IPS-15b (cell line): Measurements from ENCODE around the gene EMD.

Source experiments
- H3K27me3 ChIP-seq: one replicate; pipeline ENCODE4 v1.6.1; 2013; ENCODE audit warnings: low read length; ENCODE audit not compliant: control insufficient read depth, insufficient read depth
- H3K36me3 ChIP-seq: one replicate; pipeline ENCODE4 v1.6.1; 2013; ENCODE audit warnings: low read length; ENCODE audit not compliant: control insufficient read depth, insufficient read depth
- H3K4me1 ChIP-seq: one replicate; pipeline ENCODE4 v1.6.1; 2013; ENCODE audit warnings: mild to moderate bottlenecking, low read length; ENCODE audit not compliant: control insufficient read depth, insufficient read depth
- H3K4me3 ChIP-seq: one replicate; pipeline ENCODE4 v1.5.1; 2013; ENCODE audit warnings: low read depth, low read length
- H3K9ac ChIP-seq: one replicate; pipeline ENCODE4 v1.6.1; 2013; ENCODE audit warnings: low read depth, mild to moderate bottlenecking, low read length
- H3K9me3 ChIP-seq: one replicate; pipeline ENCODE4 v1.6.1; 2013; ENCODE audit warnings: mild to moderate bottlenecking, low read length; ENCODE audit not compliant: control insufficient read depth, insufficient read depth

EMD gene

GRCh38 chrX:154401918-154402621 is 23.0 kb downstream of the EMD start:
- Histone ChIP-seq H3K9ac (no peak overlapping the region), H3K4me1 (peaks cover 2% of the 10 kb centered on the region), H3K9me3 (peaks cover 3% of the 10 kb centered on the region), H3K27me3 (no peaks in the 10 kb centered on the region), H3K4me3 (no peak overlapping the region), H3K36me3 (peaks cover 14% of the 10 kb centered on the region)

- H3K9ac ChIP-seq, result no peak overlapping the region
- H3K9me3 ChIP-seq, result peaks cover 3% of the 10 kb centered on the region
- H3K4me1 ChIP-seq, result peaks cover 2% of the 10 kb centered on the region
- no peaks in the 10 kb centered on the region for H3K27me3 ChIP-seq
- H3K4me3 ChIP-seq, result no peak overlapping the region
- H3K36me3 ChIP-seq, result peaks cover 14% of the 10 kb centered on the region
These were observed 23.6 kb downstream of the EMD start for GRCh38 chrX:154402622-154403127.

- peaks cover 3% of the 10 kb centered on the region for H3K9me3 ChIP-seq
- no peak overlapping the region for H3K9ac ChIP-seq
- no peaks in the 10 kb centered on the region for H3K27me3 ChIP-seq
- no peak overlapping the region for H3K4me3 ChIP-seq
- H3K4me1 ChIP-seq, result peaks cover 2% of the 10 kb centered on the region
- H3K36me3 ChIP-seq, result peaks cover 14% of the 10 kb centered on the region
These were observed 24.1 kb downstream of the EMD start for GRCh38 chrX:154403192-154403591.

GRCh38 chrX:154403858-154404257 is 24.8 kb downstream of the EMD start:
- peaks cover 5% of the 10 kb centered on the region for H3K9me3 ChIP-seq
- no peak overlapping the region for H3K4me3 ChIP-seq

GRCh38 chrX:154404625-154405192 is 25.6 kb downstream of the EMD start:
- Histone ChIP-seq H3K9me3 (peaks cover 7% of the 10 kb centered on the region), H3K27me3 (no peaks in the 10 kb centered on the region), H3K4me3 (no peak overlapping the region), H3K4me1 (no peaks in the 10 kb centered on the region), H3K9ac (no peak overlapping the region), H3K36me3 (peaks cover 4% of the 10 kb centered on the region)

More at GRCh38 chrX:154403858-154404257, 24.8 kb downstream of the EMD start:
- Histone ChIP-seq H3K27me3 (no peaks in the 10 kb centered on the region), H3K36me3 (peaks cover 13% of the 10 kb centered on the region), H3K9ac (no peak overlapping the region), H3K4me1 (peaks cover 2% of the 10 kb centered on the region)

DNA sequence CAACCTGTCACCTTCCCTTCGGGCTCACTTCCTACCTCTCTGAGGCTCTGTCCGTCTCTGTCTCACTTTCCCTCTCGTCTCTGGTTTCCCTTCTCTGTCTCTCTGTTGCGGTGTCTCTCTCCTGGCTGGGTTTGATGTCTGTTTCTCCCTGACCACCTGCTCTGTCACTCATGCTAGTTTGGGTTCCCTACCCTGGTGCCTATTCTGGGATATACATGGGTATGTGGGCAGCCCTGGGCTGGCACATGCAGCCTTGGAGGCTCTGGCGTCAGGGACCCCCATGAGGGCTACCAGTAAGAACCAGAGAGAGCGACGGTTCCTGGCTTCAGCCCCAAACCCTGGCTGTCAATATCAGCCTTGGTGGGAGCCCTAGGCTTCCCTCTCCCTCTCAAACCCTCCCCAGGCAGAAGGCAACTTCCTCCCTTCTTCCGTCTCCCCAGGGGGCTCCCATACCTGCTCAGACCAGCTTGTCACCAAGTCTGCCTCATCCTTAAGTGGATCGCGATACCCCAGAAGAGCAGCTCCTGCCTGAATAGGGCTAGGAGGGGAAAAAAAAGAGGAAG is 29.6 kb downstream of the EMD start:
- H3K9me3 ChIP-seq, result peaks cover 7% of the 10 kb centered on the region
- H3K36me3 ChIP-seq, result no peaks in the 10 kb centered on the region
- no peaks in the 10 kb centered on the region for H3K4me1 ChIP-seq
- no peak overlapping the region for H3K9ac ChIP-seq
- H3K4me3 ChIP-seq, result peak overlapping the region; percentile 50
- no peaks in the 10 kb centered on the region for H3K27me3 ChIP-seq

DNA sequence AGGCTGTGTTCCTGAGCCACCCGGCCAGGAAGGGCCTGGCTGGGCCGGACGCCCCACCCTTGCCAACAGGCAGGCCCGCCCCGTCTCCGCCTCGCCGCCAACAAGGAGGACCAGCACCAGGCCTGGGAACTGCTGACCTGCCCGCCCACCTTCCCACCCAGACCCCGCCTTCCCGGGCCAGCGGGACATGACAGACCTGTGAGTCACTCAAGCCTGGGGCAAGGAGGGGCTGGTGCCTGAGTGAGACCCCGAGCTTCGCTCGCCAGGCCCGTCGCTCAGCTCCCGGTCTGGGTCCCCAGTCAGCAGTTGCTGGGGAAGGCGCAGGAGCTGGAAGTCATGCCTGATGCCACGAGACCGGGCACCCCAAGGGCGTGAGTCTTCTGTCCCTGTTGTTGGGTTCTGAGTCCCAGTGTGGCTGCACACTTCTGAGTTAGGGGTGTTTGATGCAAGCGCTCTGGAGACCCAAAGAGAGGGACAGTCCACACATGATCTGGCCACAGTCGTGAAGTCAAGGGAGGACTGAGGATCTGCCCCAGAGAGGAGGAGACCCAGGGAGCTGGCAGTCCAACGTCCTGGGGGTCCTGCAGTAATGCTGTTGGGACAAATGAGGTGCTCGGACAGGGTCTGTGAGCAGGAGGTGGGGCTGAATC is 30.3 kb downstream of the EMD start, which contains the start of gene DNASE1L1:
Gene DNASE1L1 (minus strand): TSS at position 33 of the 650 bp plus-strand sequence. CDS start 3,686 bp downstream, outside the sequence.
- no peaks in the 10 kb centered on the region for H3K27me3 ChIP-seq
- H3K36me3 ChIP-seq, result no peaks in the 10 kb centered on the region
- H3K9me3 ChIP-seq, result peaks cover 7% of the 10 kb centered on the region
- H3K9ac ChIP-seq, result no peak within 1 kb of the TSS
- peak within 1 kb of the TSS; percentile 50 for H3K4me3 ChIP-seq
- no peaks in the 10 kb centered on the region for H3K4me1 ChIP-seq

- Histone ChIP-seq H3K36me3 (no peaks in the 10 kb centered on the region), H3K27me3 (no peaks in the 10 kb centered on the region), H3K9ac (peak overlapping the region; percentile 24), H3K4me3 (peak overlapping the region; percentile 66), H3K4me1 (no peaks in the 10 kb centered on the region), H3K9me3 (peaks cover 4% of the 10 kb centered on the region)
These were observed 32.9 kb downstream of the EMD start for GRCh38 chrX:154411981-154412340.

DNA sequence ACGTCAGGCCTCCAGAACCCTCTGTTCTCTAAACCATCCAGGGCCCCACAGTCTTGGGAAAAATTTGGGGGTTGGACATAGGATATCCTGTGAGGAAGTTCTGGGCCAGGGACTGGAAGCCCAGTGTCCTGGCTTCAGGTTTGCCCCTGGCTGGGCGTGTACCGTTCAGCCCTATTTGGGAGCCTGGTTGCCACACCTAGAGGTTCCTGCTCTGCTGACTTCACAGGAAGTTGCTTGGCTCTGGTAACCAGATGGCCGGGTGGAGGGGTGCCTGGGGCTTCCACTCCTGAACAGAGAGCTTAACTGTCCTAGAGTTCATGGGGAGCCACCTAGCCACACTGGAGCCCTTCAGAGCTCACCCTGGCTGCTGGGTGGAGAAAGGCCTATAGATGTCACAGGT is 33.4 kb downstream of the EMD start:
- no peaks in the 10 kb centered on the region for H3K27me3 ChIP-seq
- H3K4me1 ChIP-seq, result no peaks in the 10 kb centered on the region
- H3K36me3 ChIP-seq, result no peaks in the 10 kb centered on the region
- no peak overlapping the region for H3K9ac ChIP-seq
- peak overlapping the region; percentile 66 for H3K4me3 ChIP-seq
- peaks cover 4% of the 10 kb centered on the region for H3K9me3 ChIP-seq

GRCh38 chrX:154413142-154413541 is 34.0 kb downstream of the EMD start:
- Histone ChIP-seq H3K36me3 (no peaks in the 10 kb centered on the region), H3K4me1 (no peaks in the 10 kb centered on the region), H3K9me3 (peaks cover 4% of the 10 kb centered on the region), H3K27me3 (no peaks in the 10 kb centered on the region), H3K9ac (no peak overlapping the region), H3K4me3 (no peak overlapping the region)

GRCh38 chrX:154417157-154417556 is 38.1 kb downstream of the EMD start:
- H3K4me1 ChIP-seq, result no peaks in the 10 kb centered on the region
- H3K36me3 ChIP-seq, result peaks cover 14% of the 10 kb centered on the region
- no peaks in the 10 kb centered on the region for H3K27me3 ChIP-seq
- H3K9ac ChIP-seq, result no peak overlapping the region
- H3K9me3 ChIP-seq, result no peaks in the 10 kb centered on the region
- no peak overlapping the region for H3K4me3 ChIP-seq
